GM21717 (cell line): ENCODE measurements around the gene VWA5B2.

ENCODE experiments used
- ATAC-seq: cut with Tn5 transposase; IDR thresholded peaks from one replicate; pipeline ENCODE4 v1.9.1; 2021; ENCODE audit warnings: mild to moderate bottlenecking, moderate library complexity; ENCODE audit not compliant: unreplicated experiment

Gene VWA5B2

GRCh38 chr3:184272269-184272668, 42.9 kb downstream of the VWA5B2 start:
- no peak for ATAC-seq

GRCh38 chr3:184275381-184275701, 46.0 kb downstream of the VWA5B2 start:
- no peak for ATAC-seq

- ATAC-seq, result no peak
These were observed 46.9 kb downstream of the VWA5B2 start, which contains the start of gene ECE2 for GRCh38 chr3:184275961-184276910. Gene ECE2, plus strand, starts transcription at chr3:184276022. Its CDS starts 132 bp downstream, at chr3:184276154.

GRCh38 chr3:184277366-184277765, 48.0 kb downstream of the VWA5B2 start:
- ATAC-seq, result no peak

- no peak for ATAC-seq
These were observed 53.6 kb downstream of the VWA5B2 start for GRCh38 chr3:184282941-184283340.

GRCh38 chr3:184283681-184284080, 54.3 kb downstream of the VWA5B2 start:
- ATAC-seq, result no peak

GRCh38 chr3:184284696-184285095, 55.3 kb downstream of the VWA5B2 start:
- no peak for ATAC-seq

GRCh38 chr3:184289426-184289938, 60.1 kb downstream of the VWA5B2 start:
- no peak for ATAC-seq

GRCh38 chr3:184290331-184290730, 60.9 kb downstream of the VWA5B2 start:
- ATAC-seq, result no peak

GRCh38 chr3:184291044-184291737, 61.8 kb downstream of the VWA5B2 start:
- ATAC-seq, result no peak
